Left lung (tissue), 10 donors: ENCODE measurements around the gene NMNAT2. TPM values are rescaled to one million over a fixed set of nuclear protein-coding genes. Genes with fewer than 3 reads are reported as not detected.

Experiments
- ATAC-seq: fragments of 200-7000 bp; cut with Tn5 transposase; one replicate; pipeline ENCODE4 v1.9.1; 2020; ENCODE audit warnings: moderate library complexity
- DNase-seq, 4 donors: peaks; one replicate each; pipeline ENCODE4 v3.0.0-alpha.2; 2013 to 2020
- H3K27ac ChIP-seq, 2 donors: fragments of 200-600 bp; sonication (generic) in 1 of 2; one replicate each; pipeline versions ENCODE4 v1.5.0 to v1.8.0; 2020 to 2021
- H3K27me3 ChIP-seq, 2 donors: fragments of 200-600 bp; sonication (generic) in 1 of 2; one replicate each; pipeline versions ENCODE4 v1.5.0 to v1.8.0; 2020 to 2021
- H3K36me3 ChIP-seq, 2 donors: fragments of 200-600 bp; sonication (generic) in 1 of 2; one replicate each; pipeline versions ENCODE4 v1.5.0 to v1.8.0; 2020 to 2021
- H3K4me1 ChIP-seq, 2 donors: fragments of 200-600 bp; one replicate each; pipeline ENCODE4 v1.8.0; 2021
- H3K4me3 ChIP-seq, 2 donors: fragments of 200-600 bp; sonication (generic) in 1 of 2; one replicate each; pipeline versions ENCODE4 v1.5.0 to v1.8.0; 2020 to 2021; ENCODE audit warnings: mild to moderate bottlenecking in 1 of 2
- H3K9me3 ChIP-seq, 2 donors: fragments of 200-600 bp; sonication (generic) in 1 of 2; one replicate each; pipeline versions ENCODE4 v1.5.0 to v1.8.0; 2020 to 2021
- CTCF ChIP-seq, 2 donors: fragments of 200-600 bp; sonication (generic) in 1 of 2; IDR thresholded peaks; one replicate each; pipeline versions ENCODE4 v1.5.0 to v1.8.0; 2021; ENCODE audit warnings: antibody characterized with exemption in 2 of 2
- intact Hi-C, 2 donors: fragments of 100-400 bp; cut with DNase I; formaldehyde crosslinking; loops; one replicate each; pipeline versions ENCODE4 v1.11.2 to v1.14.2; 2022
- polyA plus RNA-seq, 6 donors: library from polyadenylated mRNA; unstranded; fragments of 120-200 nt; gene quantifications; one replicate each; pipeline ENCODE4 v1.2.1, GENCODE V29; 2013; ENCODE audit not compliant: insufficient read length in 6 of 6
- total RNA-seq, 2 donors: library from RNA; stranded (reverse); fragmentation: NEBNext Ultra II Directional; extraction: Animal tissue kit (Norgen Biotek cat#: 25700); gene quantifications; one replicate each; pipeline ENCODE4 v1.2.1, GENCODE V29; 2021
- donor health status: DM: no; HTN: yes; CAD: no.
- donor health status: DM: no; HTN: no; CAD: no.

The NMNAT2 gene
- total and polyA plus RNA-seq, 8 donors, result 1.1 to 2.9 (median 1.5) TPM

GRCh38 chr1:183303901-183304300 lies 114.3 kb downstream of the NMNAT2 start:
- DNase-seq, result no peak
- no peak overlapping the region for H3K27ac ChIP-seq
- no peak for TF ChIP-seq CTCF (IDR thresholded peaks at IDR 0.05)
- intact Hi-C loops, result no loop called here
- no peaks in the 10 kb centered on the region for H3K36me3 ChIP-seq
- H3K27me3 ChIP-seq, result no peaks in the 10 kb centered on the region
- no peak for ATAC-seq
- H3K4me1 ChIP-seq, result no peaks in the 10 kb centered on the region
- no peak overlapping the region for H3K4me3 ChIP-seq
- no peaks in the 10 kb centered on the region for H3K9me3 ChIP-seq

- Histone ChIP-seq H3K4me1 (no peaks in the 10 kb centered on the region), H3K9me3 (no peaks in the 10 kb centered on the region), H3K27ac (no peak overlapping the region), H3K4me3 (no peak overlapping the region), H3K36me3 (no peaks in the 10 kb centered on the region), H3K27me3 (no peaks in the 10 kb centered on the region)
- DNase-seq (no peak), ATAC-seq (no peak)
- intact Hi-C loops, result no loop called here
- TF ChIP-seq CTCF (IDR thresholded peaks at IDR 0.05), result no peak
Observed at GRCh38 chr1:183303323-183303645, 114.9 kb downstream of the NMNAT2 start.

- no peak for TF ChIP-seq CTCF (IDR thresholded peaks at IDR 0.05)
- Histone ChIP-seq H3K27ac (no peak overlapping the region), H3K4me1 (no peaks in the 10 kb centered on the region)
Observed at GRCh38 chr1:183302452-183303322, 115.5 kb downstream of the NMNAT2 start.

GRCh38 chr1:183301239-183301638 lies 116.9 kb downstream of the NMNAT2 start:
- ATAC-seq, result no peak
- H3K9me3 ChIP-seq, result no peaks in the 10 kb centered on the region
- intact Hi-C loops, result no loop called here

More at GRCh38 chr1:183302452-183303322, 115.5 kb downstream of the NMNAT2 start:
- intact Hi-C loops, result no loop called here
- no peaks in the 10 kb centered on the region for H3K9me3 ChIP-seq
- H3K27me3 ChIP-seq, result no peaks in the 10 kb centered on the region
- no peak overlapping the region for H3K4me3 ChIP-seq
- no peaks in the 10 kb centered on the region for H3K36me3 ChIP-seq
- ATAC-seq (no peak), DNase-seq (no peak)

More at GRCh38 chr1:183301239-183301638, 116.9 kb downstream of the NMNAT2 start:
- no peak for DNase-seq
- Histone ChIP-seq H3K27me3 (no peaks in the 10 kb centered on the region), H3K36me3 (no peaks in the 10 kb centered on the region), H3K27ac (no peak overlapping the region), H3K4me3 (no peak overlapping the region), H3K4me1 (no peaks in the 10 kb centered on the region)
- TF ChIP-seq CTCF (IDR thresholded peaks at IDR 0.05), result no peak
